NCI-H510A treated with DMSO at 0.1 percent for 48 hours (cell line): Measurements from ENCODE around the gene PDCL3.

Source experiments
- DNase-seq: peaks from one replicate; lab custom pipeline; 2025; lab: John Stamatoyannopoulos, UW

The PDCL3 gene

GRCh38 chr2:100560216-100560830, 2.5 kb upstream of the PDCL3 start:
- DNase-seq, result no peak

- no peak for DNase-seq
Measured at GRCh38 chr2:100561191-100561590, 1.6 kb upstream of the PDCL3 start.

GRCh38 chr2:100563407-100564247, 834 bp downstream of the PDCL3 start:
- no peak for DNase-seq

- no peak for DNase-seq
Measured at GRCh38 chr2:100568989-100569388, 6.2 kb downstream of the PDCL3 start.

GRCh38 chr2:100571668-100572067, 8.9 kb downstream of the PDCL3 start:
- no peak for DNase-seq

GRCh38 chr2:100577777-100578176, 15.0 kb downstream of the PDCL3 start:
- DNase-seq, result no peak

GRCh38 chr2:100580367-100581276, 17.8 kb downstream of the PDCL3 start:
- DNase-seq, result no peak

- DNase-seq, result no peak
Measured at GRCh38 chr2:100581277-100581612, 18.5 kb downstream of the PDCL3 start.

- no peak for DNase-seq
Measured at GRCh38 chr2:100584816-100585215, 22.0 kb downstream of the PDCL3 start.

- no peak for DNase-seq
Measured at GRCh38 chr2:100588071-100588786, 25.4 kb downstream of the PDCL3 start.

- no peak for DNase-seq
Measured at GRCh38 chr2:100589527-100589926, 26.7 kb downstream of the PDCL3 start.

- DNase-seq, result no peak
Measured at GRCh38 chr2:100592226-100592625, 29.4 kb downstream of the PDCL3 start.

- no peak for DNase-seq
Measured at GRCh38 chr2:100596465-100596864, 33.7 kb downstream of the PDCL3 start.

- no peak for DNase-seq
Measured at GRCh38 chr2:100599566-100599965, 36.8 kb downstream of the PDCL3 start.

GRCh38 chr2:100601661-100602060, 38.9 kb downstream of the PDCL3 start:
- no peak for DNase-seq

GRCh38 chr2:100603414-100603813, 40.6 kb downstream of the PDCL3 start:
- DNase-seq, result no peak

GRCh38 chr2:100603948-100604633, 41.3 kb downstream of the PDCL3 start:
- DNase-seq, result no peak

- peak; percentile 10 for DNase-seq
Measured at GRCh38 chr2:100606332-100606725, 43.5 kb downstream of the PDCL3 start.

GRCh38 chr2:100606726-100607343, 44.0 kb downstream of the PDCL3 start:
- peak; percentile 58 for DNase-seq

- DNase-seq, result peak; percentile 8
Measured at GRCh38 chr2:100610381-100610831, 47.6 kb downstream of the PDCL3 start.
